ENCODE measurements around the gene SLC35D1. TPM values are rescaled to one million over a fixed set of nuclear protein-coding genes. Genes with fewer than 3 reads are reported as not detected.

Gene SLC35D1
- 1 to 10 TPM; 7.5 to 9.4 (median 8.2) TPM for total RNA-seq

DNA sequence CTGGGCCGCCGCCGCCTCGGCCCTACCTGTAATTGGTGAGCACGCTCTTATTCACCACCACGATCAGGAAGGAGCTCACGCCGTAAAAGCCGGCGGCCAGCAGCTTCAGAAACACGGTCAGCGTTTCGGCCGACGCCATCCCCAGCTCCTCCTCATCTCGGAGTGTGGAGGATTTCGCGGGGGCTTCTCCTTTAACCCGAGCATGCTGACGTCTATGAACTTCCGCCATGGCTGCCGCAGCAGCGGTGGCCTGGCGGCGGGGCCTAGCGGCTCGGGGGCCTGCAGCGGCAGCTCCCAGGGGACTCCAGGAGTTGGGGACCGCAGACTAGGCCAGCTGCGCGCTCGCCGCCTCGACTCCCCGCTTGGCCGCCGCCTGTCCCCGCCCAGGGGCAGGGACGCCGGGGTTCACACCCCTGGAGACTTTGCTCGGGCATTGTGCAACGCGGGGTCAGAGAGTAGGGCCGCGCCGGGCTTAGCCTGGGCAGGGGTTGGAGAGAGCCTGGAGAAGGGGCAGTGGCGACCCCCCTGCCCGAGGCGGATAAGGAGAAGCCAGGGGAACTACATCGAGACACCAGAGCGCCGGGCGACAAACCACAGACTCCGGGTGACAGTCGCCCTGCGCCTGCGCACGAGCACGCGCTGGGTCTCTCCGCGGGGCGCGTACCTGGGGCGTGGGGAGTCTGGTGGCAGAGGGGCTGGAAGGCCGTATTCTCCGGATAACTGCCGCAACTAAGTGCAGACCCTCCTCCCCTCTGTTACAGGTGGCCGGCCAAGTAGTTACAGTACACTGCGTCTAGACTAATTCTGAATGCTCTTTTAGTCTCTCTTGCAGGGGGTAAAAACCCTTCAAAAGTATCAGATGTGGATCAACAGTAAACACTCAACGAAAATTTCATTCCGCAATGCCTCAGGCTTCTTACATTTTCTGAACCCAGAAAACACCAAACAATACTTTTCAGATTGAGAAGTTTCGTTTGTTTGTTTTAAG, at the start of gene SLC35D1:
SLC35D1 (minus strand) TSS at position 364 of the 988 bp plus-strand sequence; CDS start at position 229, 135 bp downstream.
- Histone ChIP-seq H3K27me3 (no peaks in the 10 kb centered on the region), H3K4me3 (peak within 1 kb of the TSS; percentile 73 to 88 (median 86)), H3K27ac (replicated peaks in 1 of 4) (peak within 1 kb of the TSS; percentile 93 to 98 (median 97)), H3K9me3 (no peaks in the 10 kb centered on the region), H3K36me3 (peaks cover under 1 to 8% (median 3%) of the 10 kb centered on the region in 4 donors), H3K4me1 (peaks cover 20 to 30% (median 24%) of the 10 kb centered on the region in 4 donors)
- intact Hi-C loops (cut with DNase I), result loop anchor here (5.0 kb wide), 3 partner anchors 37 to 122 kb away; no protein-coding TSS in a partner anchor
- WGBS, result 1% methylated on average over 30 of the region's 73 CpGs
- DNase-seq (ENCODE audit: extremely low spot score), result no peak
- no peak for TF ChIP-seq EP300 (IDR thresholded peaks at IDR 0.05)
- peak; percentile 28 to 83 for TF ChIP-seq POLR2AphosphoS5 (IDR thresholded peaks at IDR 0.05)

DNA sequence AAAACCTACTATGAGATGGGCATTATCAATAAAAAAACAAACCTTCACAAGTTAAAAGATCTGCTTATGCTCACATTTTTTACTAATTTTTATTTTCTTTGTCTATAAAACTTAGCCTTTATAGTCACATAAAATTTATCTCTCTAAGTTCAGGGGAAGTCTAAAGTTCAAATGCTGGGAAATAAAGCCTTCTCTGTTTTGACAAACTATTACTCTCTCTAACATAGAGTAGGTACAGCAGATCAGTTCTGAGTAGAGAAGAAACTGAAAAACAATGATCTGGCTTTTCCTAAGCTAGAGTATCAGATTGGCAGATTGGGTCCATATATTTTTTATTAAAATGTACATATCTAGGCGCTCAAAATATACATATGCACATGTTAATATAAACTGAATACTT, 49.6 kb upstream of the SLC35D1 start:
- TF ChIP-seq EP300 (IDR thresholded peaks at IDR 0.05) (no peak), POLR2A (IDR thresholded peaks at IDR 0.05; ENCODE audit: low read depth) (no peak), POLR2AphosphoS5 (IDR thresholded peaks at IDR 0.05) (no peak)
- TF ChIP-seq, protein P1, sequence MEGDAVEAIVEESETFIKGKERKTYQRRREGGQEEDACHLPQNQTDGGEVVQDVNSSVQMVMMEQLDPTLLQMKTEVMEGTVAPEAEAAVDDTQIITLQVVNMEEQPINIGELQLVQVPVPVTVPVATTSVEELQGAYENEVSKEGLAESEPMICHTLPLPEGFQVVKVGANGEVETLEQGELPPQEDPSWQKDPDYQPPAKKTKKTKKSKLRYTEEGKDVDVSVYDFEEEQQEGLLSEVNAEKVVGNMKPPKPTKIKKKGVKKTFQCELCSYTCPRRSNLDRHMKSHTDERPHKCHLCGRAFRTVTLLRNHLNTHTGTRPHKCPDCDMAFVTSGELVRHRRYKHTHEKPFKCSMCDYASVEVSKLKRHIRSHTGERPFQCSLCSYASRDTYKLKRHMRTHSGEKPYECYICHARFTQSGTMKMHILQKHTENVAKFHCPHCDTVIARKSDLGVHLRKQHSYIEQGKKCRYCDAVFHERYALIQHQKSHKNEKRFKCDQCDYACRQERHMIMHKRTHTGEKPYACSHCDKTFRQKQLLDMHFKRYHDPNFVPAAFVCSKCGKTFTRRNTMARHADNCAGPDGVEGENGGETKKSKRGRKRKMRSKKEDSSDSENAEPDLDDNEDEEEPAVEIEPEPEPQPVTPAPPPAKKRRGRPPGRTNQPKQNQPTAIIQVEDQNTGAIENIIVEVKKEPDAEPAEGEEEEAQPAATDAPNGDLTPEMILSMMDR (IDR thresholded peaks at IDR 0.05), result no peak
- Histone ChIP-seq H3K4me3 (no peak overlapping the region), H3K27me3 (no peaks in the 10 kb centered on the region), H3K4me1 (no peaks in the 10 kb centered on the region), H3K9me3 (no peaks in the 10 kb centered on the region), H3K36me3 (no peaks in the 10 kb centered on the region), H3K27ac (replicated peaks in 1 of 4) (no peak overlapping the region)
- WGBS, result 81% methylated on average over 1 of the region's 1 CpG
- no peak for DNase-seq (ENCODE audit: extremely low spot score)
- intact Hi-C loops (cut with DNase I), result no loop called here

DNA sequence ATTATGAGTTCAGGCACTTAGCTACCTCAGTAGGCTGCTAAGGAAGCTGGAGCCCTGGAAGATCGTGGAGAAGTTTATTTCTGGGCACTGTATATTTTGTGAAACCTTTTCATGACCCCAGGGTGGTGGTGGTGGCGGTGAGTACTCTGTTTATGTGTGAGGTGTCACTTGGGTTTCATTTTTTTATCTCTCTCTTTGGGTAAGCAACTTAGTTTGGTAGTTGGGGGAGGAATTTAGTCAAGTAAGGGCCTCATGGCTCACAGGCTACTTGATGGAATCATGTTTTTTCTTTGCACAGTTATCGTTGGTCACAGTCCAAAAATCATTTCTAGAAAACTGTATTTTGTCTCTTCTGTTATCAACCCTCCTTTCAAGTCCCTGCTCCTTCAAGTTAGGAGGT, 46.9 kb upstream of the SLC35D1 start:
- Histone ChIP-seq H3K36me3 (no peaks in the 10 kb centered on the region), H3K27ac (replicated peaks in 1 of 4) (no peak overlapping the region), H3K27me3 (no peaks in the 10 kb centered on the region), H3K4me3 (no peak overlapping the region), H3K9me3 (no peaks in the 10 kb centered on the region), H3K4me1 (no peaks in the 10 kb centered on the region)
- intact Hi-C loops (cut with DNase I), result no loop called here
- DNase-seq (ENCODE audit: extremely low spot score), result no peak
- no peak for TF ChIP-seq POLR2A (IDR thresholded peaks at IDR 0.05; ENCODE audit: low read depth)
- no peak for TF ChIP-seq EP300 (IDR thresholded peaks at IDR 0.05)
- TF ChIP-seq, protein P1 (IDR thresholded peaks at IDR 0.05), result no peak
- no peak for TF ChIP-seq POLR2AphosphoS5 (IDR thresholded peaks at IDR 0.05)
- 15% methylated on average over 3 of the region's 3 CpGs for WGBS

DNA sequence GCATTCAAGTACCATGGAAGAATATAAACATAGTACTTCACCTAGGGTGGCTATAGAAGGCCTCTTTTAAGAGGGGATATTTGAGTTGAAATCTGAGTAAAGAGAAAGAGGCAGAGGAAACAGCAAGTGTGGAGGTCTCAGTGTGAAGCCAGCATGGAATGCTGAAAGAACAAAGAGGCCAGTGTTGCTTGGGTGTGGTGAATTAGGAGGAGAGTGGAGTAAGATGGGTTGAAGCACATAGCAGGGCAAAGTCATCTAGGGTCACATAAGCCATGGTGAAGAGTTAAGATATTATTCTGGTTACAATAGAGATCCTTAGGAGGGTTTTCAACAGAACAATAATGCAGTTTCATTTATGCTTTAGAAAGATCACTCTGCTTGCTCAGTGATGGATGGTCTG, 43.4 kb upstream of the SLC35D1 start:
- no peak overlapping the region for H3K27ac ChIP-seq (replicated peaks in 1 of 4)
- no peaks in the 10 kb centered on the region for H3K9me3 ChIP-seq
- intact Hi-C loops (cut with DNase I), result no loop called here
- no peaks in the 10 kb centered on the region for H3K4me1 ChIP-seq
- H3K27me3 ChIP-seq, result no peaks in the 10 kb centered on the region
- DNase-seq (ENCODE audit: extremely low spot score), result no peak
- no peaks in the 10 kb centered on the region for H3K36me3 ChIP-seq
- no peak overlapping the region for H3K4me3 ChIP-seq
- TF ChIP-seq, protein P1 (IDR thresholded peaks at IDR 0.05), result no peak
- TF ChIP-seq POLR2AphosphoS5 (IDR thresholded peaks at IDR 0.05) (no peak), POLR2A (IDR thresholded peaks at IDR 0.05; ENCODE audit: low read depth) (no peak), EP300 (IDR thresholded peaks at IDR 0.05) (no peak)

DNA sequence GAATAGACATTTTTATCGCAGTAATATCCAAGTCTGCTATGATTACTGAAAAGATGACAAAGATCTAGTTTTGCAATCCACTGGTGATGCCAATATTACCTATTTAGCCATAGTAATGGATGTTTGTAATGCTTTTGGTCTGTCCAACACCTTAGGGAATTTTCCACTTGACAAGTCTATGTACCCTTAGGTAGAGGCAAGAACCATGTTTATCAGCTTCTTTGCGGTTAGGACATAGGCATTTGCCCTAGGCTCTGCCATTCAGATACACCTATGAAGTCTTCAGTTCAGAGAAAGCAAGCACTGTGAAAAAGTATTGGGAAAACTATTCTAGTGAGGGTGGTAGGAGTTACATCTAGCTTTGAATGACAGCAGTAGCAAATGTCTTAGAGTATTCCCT, 40.2 kb upstream of the SLC35D1 start:
- Histone ChIP-seq H3K36me3 (no peaks in the 10 kb centered on the region), H3K4me1 (no peaks in the 10 kb centered on the region), H3K4me3 (no peak overlapping the region), H3K9me3 (no peaks in the 10 kb centered on the region), H3K27ac (replicated peaks in 1 of 4) (no peak overlapping the region), H3K27me3 (no peaks in the 10 kb centered on the region)
- no peak for DNase-seq (ENCODE audit: extremely low spot score)
- TF ChIP-seq EP300 (IDR thresholded peaks at IDR 0.05) (no peak), POLR2AphosphoS5 (IDR thresholded peaks at IDR 0.05) (no peak), POLR2A (IDR thresholded peaks at IDR 0.05; ENCODE audit: low read depth) (no peak)
- TF ChIP-seq, protein P1 (IDR thresholded peaks at IDR 0.05), result no peak
- intact Hi-C loops (cut with DNase I), result no loop called here
- 93% methylated on average over 2 of the region's 2 CpGs for WGBS

All from esophagus muscularis mucosa (tissue), 4 donors.